Fibroblast of upper back skin (primary cell): ENCODE results near the gene NRXN3.

Experiments used
- DNase-seq: peaks from one replicate; pipeline ENCODE4 v3.0.0-alpha.2; 2013

Gene NRXN3

DNA sequence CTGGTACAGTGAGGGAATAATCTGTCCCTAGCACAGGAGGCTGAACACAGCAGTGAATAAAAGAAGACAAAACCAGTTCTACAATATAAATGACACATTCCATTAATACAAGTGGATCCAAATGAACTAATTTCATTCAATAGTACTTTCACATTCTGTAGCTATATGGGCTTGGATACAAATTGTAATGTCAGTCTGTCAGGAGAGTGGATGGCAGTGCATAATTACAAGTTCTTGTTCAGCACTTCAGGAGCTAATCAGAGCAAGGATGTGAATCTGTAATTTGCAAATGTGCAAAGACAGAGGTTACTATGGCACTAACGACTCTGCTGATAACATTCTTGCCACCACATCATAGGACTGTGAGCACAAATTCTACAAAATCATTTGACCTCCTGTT is 1343.3 kb downstream of the NRXN3 start:
- DNase-seq: no peak

DNA sequence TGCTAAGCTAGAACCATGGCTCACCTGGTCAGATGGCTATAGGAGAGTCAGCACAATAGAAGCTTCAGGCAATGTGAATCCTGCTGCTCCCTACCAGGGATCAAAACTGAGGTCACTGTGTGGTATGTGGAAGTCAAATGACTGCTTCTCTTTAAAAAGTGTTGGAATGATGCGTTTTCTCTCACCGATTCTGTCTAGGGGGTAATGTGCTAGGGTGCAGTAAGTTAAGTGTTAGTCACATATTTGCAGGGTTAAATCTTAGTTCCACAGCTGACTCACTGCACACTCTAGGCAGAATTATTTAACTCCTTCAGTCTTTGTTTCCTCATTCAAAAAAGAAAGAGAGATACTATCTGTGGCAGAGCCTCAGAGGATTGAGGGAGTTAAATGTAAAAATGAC is 1344.5 kb downstream of the NRXN3 start:
- DNase-seq: peak; percentile 91

GRCh38 chr14:79515158-79515557 is 1345.0 kb downstream of the NRXN3 start:
- no peak for DNase-seq

- DNase-seq: no peak
Observed at GRCh38 chr14:79516009-79516408, 1345.8 kb downstream of the NRXN3 start.

GRCh38 chr14:79525416-79525815 is 1355.2 kb downstream of the NRXN3 start:
- DNase-seq: no peak

GRCh38 chr14:79528828-79529416 is 1358.7 kb downstream of the NRXN3 start:
- no peak for DNase-seq

- no peak for DNase-seq
Observed at GRCh38 chr14:79530555-79530954, 1360.4 kb downstream of the NRXN3 start.

DNA sequence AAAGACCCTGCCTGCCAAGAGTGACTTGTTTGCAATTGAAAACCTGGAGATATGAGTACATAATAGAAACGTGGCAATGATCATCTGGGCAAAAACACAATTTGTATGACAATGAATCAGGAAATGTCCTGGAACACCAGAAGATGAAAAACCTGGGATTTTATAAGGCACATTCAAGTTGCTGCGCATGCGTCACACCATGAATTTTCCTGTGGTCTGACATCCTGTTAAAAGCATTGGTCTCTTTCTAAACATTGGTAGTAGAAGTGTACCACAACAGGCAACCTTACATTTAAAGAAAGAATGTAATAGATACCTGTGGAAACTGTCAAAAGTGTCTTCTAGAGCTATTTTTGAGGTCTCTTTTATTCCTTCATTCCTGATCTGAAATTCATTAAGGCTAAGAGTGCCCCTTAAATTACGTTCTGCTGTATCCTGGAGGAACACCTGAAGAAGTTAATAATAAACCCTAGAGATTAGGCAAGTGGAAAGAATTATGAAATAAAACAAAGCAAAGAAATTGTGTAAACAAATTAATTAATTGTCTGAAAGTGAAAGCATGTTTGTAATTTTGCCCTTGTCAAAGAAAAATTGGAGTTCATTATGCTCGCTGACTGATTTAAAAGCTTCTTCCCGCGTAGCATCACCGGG is 1364.7 kb downstream of the NRXN3 start:
- no peak for DNase-seq

- no peak for DNase-seq
Observed at GRCh38 chr14:79540394-79540793, 1370.2 kb downstream of the NRXN3 start.

- no peak for DNase-seq
Observed at GRCh38 chr14:79542121-79542520, 1371.9 kb downstream of the NRXN3 start.

DNA sequence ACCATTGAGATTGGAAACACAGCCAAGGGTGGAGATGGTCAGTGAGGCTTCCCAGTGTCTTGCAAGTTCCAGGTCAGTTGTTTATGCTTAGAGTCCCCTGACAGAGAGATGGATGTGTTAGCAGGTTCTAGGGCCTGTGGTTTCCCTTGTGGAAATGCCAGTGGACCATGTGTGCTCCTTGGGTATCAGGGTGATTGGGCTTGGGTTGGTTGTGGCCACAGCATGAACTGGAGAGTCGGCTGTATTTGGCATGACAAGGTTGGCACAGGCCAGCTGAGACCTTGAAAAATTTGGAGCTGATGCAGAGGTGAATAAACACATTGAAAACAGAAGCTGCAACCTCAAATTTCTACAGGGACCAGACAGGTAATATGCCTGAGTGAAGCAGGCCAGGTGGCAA is 1373.2 kb downstream of the NRXN3 start:
- no peak for DNase-seq

DNA sequence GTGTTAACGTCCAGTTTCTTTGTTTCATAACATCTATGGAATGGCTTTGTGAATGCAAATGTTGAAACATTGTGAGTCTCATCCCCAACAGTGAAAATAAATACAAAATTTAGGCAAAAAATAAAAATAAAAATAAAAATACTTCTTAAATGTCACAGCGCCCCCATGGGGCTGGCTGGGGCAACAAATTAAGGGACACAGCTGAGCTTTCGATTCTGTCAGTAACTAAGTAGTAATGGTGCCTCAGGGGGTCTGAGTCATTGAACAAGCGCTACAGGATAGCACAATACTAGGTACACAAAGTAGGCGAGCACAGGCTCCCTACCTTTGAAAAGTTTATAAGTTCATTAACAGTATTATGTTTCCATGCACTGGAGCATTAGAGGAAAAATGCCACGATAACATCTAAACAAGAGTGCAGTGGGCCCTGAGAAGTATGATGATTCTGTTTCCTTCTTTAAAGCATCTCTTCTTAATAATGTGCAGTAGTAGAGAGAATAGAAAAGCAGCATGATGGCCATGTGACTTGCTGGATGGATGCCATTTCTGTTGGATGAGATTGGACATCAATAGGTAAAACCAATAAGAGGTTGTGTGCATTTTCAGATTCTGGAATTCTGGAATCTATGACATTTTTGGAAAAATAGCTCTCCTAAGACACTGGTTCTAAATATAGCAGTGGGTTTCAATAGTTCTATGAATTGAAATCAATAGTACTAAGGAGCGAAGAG is 1374.0 kb downstream of the NRXN3 start:
- peak; percentile 34 for DNase-seq

DNA sequence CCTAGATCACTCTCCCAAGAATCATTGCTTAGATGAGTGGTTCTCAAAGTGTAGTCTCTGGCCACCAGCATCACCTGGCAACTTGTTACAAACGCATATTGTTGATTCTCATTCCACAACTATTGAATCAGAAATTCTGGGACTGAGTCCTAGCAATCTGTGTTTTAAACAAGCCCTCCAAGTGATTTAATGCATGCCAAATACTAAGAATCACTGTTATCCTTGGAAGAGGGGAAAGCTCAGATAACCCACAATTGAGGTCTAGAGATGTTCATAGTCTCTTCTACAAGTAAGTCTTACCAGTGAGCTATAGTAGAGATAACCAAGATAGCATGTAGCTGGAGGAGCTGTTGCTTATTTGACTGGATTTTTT is 1374.5 kb downstream of the NRXN3 start:
- peak; percentile 88 for DNase-seq

DNA sequence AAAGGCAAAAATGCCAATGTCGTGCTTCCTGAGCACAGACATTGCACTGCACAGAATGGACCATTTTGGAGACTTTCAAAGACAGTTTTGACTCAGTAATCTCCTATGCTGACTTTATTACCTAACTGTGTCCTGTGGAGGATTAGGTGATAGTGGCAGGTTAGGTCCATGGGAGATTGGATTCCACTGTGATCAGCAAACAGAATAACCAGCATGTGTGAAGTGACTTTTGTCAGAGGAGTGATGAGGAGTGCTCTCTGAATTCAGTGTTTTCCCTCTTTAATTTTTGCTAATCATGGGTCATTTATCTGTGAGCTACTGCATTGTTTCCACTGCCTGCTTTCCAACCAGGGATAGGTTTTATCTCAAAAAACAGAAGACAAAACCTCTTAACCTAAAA is 1378.7 kb downstream of the NRXN3 start:
- no peak for DNase-seq

GRCh38 chr14:79549515-79549914 is 1379.3 kb downstream of the NRXN3 start:
- DNase-seq: peak; percentile 58

- no peak for DNase-seq
Observed at GRCh38 chr14:79551523-79551922, 1381.3 kb downstream of the NRXN3 start.

DNA sequence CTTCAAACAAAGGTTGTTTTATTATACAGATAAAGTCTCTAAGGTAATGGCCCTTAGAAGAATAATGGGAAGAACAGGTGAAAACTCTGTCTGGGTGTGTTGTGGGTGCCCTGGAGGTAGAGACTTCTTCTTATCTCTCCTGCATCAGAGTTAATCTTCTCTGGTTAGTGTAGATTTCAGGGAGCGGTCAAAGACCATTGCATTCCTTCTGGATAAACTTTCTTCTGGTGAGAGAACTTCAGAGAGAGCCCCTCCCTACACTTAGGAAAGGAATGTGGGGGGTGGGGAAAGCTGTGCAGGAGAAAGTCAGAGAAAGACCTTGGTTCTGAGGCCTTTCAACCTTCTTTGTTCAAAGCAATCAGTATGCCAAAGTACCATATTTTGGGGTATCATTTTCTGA is 1382.6 kb downstream of the NRXN3 start:
- DNase-seq: peak; percentile 29

- no peak for DNase-seq
Observed at GRCh38 chr14:79554816-79555215, 1384.6 kb downstream of the NRXN3 start.

GRCh38 chr14:79555429-79555828 is 1385.3 kb downstream of the NRXN3 start:
- no peak for DNase-seq

GRCh38 chr14:79557309-79557708 is 1387.1 kb downstream of the NRXN3 start:
- DNase-seq: no peak

- DNase-seq: no peak
Observed at GRCh38 chr14:79562185-79562584, 1392.0 kb downstream of the NRXN3 start.

- DNase-seq: peak; percentile 69
Observed at GRCh38 chr14:79564371-79564770, 1394.2 kb downstream of the NRXN3 start.

- no peak for DNase-seq
Observed at GRCh38 chr14:79567306-79567705, 1397.1 kb downstream of the NRXN3 start.

GRCh38 chr14:79568594-79568993 is 1398.4 kb downstream of the NRXN3 start:
- DNase-seq: no peak
